Measurements from ENCODE around the gene LYPLA2. TPM values are rescaled to one million over a fixed set of nuclear protein-coding genes. Genes with fewer than 3 reads are reported as not detected.

Gene LYPLA2
- polyA plus RNA-seq, 1 experiment = 51.9 TPM

- ChIA-PET POLR2A (no interaction called here), CTCF (interaction anchor here (0.5 to 7.3 kb wide), 25 partner anchors 10 to 235 kb away, joined by 3 to 77 read pairs (median 4); partner anchors contain the start of genes GALE and HMGCL)
- Histone ChIP-seq H3K4me3 (ENCODE audit: low read depth, low read length) (no peak overlapping the region), H3K36me3 (ENCODE audit: control insufficient read depth, insufficient read depth, low read length) (peaks cover 23% of the 10 kb centered on the region), H3K27me3 (ENCODE audit: control insufficient read depth, insufficient read depth, low read length) (no peaks in the 10 kb centered on the region)
- DNase-seq (ENCODE audit: low read depth) = no peak
- peak; percentile 73 for TF ChIP-seq CTCF (IDR thresholded peaks at IDR 0.05; ENCODE audit: insufficient read depth, low read depth, low read length)
Measured at GRCh38 chr1:23810818-23811540, 20.0 kb downstream of the LYPLA2 start.

- Histone ChIP-seq H3K4me3 (ENCODE audit: low read depth, low read length) (no peak overlapping the region), H3K27me3 (ENCODE audit: control insufficient read depth, insufficient read depth, low read length) (no peaks in the 10 kb centered on the region), H3K36me3 (ENCODE audit: control insufficient read depth, insufficient read depth, low read length) (peaks cover 24% of the 10 kb centered on the region)
- DNase-seq (ENCODE audit: low read depth) = no peak
- CTCF ChIA-PET = interaction anchor here (0.6 to 1.2 kb wide), 3 partner anchors 11 to 259 kb away, joined by 3 read pairs; partner anchors contain the start of gene HMGCL
- POLR2A ChIA-PET = no interaction called here
- no peak for TF ChIP-seq CTCF (IDR thresholded peaks at IDR 0.05; ENCODE audit: insufficient read depth, low read depth, low read length)
Measured at GRCh38 chr1:23814016-23814415, 23.1 kb downstream of the LYPLA2 start.

GRCh38 chr1:23816361-23816760 lies 25.4 kb downstream of the LYPLA2 start:
- POLR2A ChIA-PET = no interaction called here
- no peak for TF ChIP-seq CTCF (IDR thresholded peaks at IDR 0.05; ENCODE audit: insufficient read depth, low read depth, low read length)
- no peak overlapping the region for H3K4me3 ChIP-seq (ENCODE audit: low read depth, low read length)
- CTCF ChIA-PET = interaction anchor here (0.7 to 1.4 kb wide), 5 partner anchors 9 to 160 kb away, joined by 3 to 6 read pairs (median 3); no protein-coding TSS in a partner anchor
- peaks cover 21% of the 10 kb centered on the region for H3K36me3 ChIP-seq (ENCODE audit: control insufficient read depth, insufficient read depth, low read length)
- H3K27me3 ChIP-seq (ENCODE audit: control insufficient read depth, insufficient read depth, low read length) = no peaks in the 10 kb centered on the region
- DNase-seq (ENCODE audit: low read depth) = no peak

GRCh38 chr1:23816906-23817305 lies 26.0 kb downstream of the LYPLA2 start:
- H3K27me3 ChIP-seq (ENCODE audit: control insufficient read depth, insufficient read depth, low read length) = no peaks in the 10 kb centered on the region
- no peak overlapping the region for H3K4me3 ChIP-seq (ENCODE audit: low read depth, low read length)
- ChIA-PET CTCF (interaction anchor here (1.0 to 1.4 kb wide), 5 partner anchors 10 to 100 kb away, joined by 3 to 6 read pairs (median 3); partner anchors contain the start of gene PITHD1), POLR2A (no interaction called here)
- TF ChIP-seq CTCF (IDR thresholded peaks at IDR 0.05; ENCODE audit: insufficient read depth, low read depth, low read length) = no peak
- DNase-seq (ENCODE audit: low read depth) = no peak
- H3K36me3 ChIP-seq (ENCODE audit: control insufficient read depth, insufficient read depth, low read length) = peaks cover 19% of the 10 kb centered on the region

- no peak overlapping the region for H3K4me3 ChIP-seq (ENCODE audit: low read depth, low read length)
- peaks cover 15% of the 10 kb centered on the region for H3K36me3 ChIP-seq (ENCODE audit: control insufficient read depth, insufficient read depth, low read length)
- ChIA-PET CTCF (interaction anchor here (0.6 to 9.2 kb wide), 4 partner anchors 8 to 125 kb away, joined by 3 to 77 read pairs (median 3); partner anchors contain the start of gene PITHD1), POLR2A (no interaction called here)
- no peak for DNase-seq (ENCODE audit: low read depth)
- no peaks in the 10 kb centered on the region for H3K27me3 ChIP-seq (ENCODE audit: control insufficient read depth, insufficient read depth, low read length)
- no peak for TF ChIP-seq CTCF (IDR thresholded peaks at IDR 0.05; ENCODE audit: insufficient read depth, low read depth, low read length)
Measured at GRCh38 chr1:23817633-23818032, 26.7 kb downstream of the LYPLA2 start.
